Measurements from ENCODE around the gene MIER3.

DNA sequence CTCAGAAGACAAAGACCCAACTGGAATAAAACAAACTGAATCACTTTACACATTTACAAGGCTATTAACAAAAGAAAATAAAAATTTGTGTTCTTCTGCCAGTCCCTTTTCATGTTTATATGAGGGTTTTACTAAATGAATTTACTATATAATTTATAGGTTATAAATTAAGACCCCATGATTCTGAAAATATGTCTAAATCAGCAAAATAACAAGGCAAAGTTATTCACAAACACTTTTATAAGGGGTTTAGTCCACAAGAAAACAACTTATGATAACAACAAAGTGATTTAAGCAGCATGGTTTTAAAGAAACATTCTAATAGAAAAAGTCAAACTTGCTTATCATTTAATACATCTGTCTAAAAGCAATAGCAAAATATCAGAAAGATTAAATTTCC lies 4.9 kb downstream of the MIER3 start:
- TF ChIP-seq, protein P1, sequence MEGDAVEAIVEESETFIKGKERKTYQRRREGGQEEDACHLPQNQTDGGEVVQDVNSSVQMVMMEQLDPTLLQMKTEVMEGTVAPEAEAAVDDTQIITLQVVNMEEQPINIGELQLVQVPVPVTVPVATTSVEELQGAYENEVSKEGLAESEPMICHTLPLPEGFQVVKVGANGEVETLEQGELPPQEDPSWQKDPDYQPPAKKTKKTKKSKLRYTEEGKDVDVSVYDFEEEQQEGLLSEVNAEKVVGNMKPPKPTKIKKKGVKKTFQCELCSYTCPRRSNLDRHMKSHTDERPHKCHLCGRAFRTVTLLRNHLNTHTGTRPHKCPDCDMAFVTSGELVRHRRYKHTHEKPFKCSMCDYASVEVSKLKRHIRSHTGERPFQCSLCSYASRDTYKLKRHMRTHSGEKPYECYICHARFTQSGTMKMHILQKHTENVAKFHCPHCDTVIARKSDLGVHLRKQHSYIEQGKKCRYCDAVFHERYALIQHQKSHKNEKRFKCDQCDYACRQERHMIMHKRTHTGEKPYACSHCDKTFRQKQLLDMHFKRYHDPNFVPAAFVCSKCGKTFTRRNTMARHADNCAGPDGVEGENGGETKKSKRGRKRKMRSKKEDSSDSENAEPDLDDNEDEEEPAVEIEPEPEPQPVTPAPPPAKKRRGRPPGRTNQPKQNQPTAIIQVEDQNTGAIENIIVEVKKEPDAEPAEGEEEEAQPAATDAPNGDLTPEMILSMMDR (IDR thresholded peaks at IDR 0.05 in 2 of 3, conservative IDR thresholded peaks at IDR 0.05 in 1 of 3; ENCODE audit: insufficient read depth in 2 of 3, low read depth in 1 of 3, low read length in 3 of 3) = no peak
- TF ChIP-seq TGIF2 (CRISPR knock-in tag; IDR thresholded peaks at IDR 0.05) = no peak
